LNCAP (cell line): ENCODE results near the gene CCDC149.

Experiments
- TF ChIP-seq, protein P1 (sequence below): fragments of 450-650 bp; IDR thresholded peaks from 2 replicates; pipeline ENCODE4 v1.5.1; 2017; ENCODE audit warnings: mild to moderate bottlenecking

Gene CCDC149

GRCh38 chr4:24781999-24782745 is 130.7 kb downstream of the CCDC149 start:
- TF ChIP-seq, protein P1, sequence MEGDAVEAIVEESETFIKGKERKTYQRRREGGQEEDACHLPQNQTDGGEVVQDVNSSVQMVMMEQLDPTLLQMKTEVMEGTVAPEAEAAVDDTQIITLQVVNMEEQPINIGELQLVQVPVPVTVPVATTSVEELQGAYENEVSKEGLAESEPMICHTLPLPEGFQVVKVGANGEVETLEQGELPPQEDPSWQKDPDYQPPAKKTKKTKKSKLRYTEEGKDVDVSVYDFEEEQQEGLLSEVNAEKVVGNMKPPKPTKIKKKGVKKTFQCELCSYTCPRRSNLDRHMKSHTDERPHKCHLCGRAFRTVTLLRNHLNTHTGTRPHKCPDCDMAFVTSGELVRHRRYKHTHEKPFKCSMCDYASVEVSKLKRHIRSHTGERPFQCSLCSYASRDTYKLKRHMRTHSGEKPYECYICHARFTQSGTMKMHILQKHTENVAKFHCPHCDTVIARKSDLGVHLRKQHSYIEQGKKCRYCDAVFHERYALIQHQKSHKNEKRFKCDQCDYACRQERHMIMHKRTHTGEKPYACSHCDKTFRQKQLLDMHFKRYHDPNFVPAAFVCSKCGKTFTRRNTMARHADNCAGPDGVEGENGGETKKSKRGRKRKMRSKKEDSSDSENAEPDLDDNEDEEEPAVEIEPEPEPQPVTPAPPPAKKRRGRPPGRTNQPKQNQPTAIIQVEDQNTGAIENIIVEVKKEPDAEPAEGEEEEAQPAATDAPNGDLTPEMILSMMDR: no peak

GRCh38 chr4:24780936-24781495 is 131.8 kb downstream of the CCDC149 start:
- TF ChIP-seq, protein P1: no peak

GRCh38 chr4:24778464-24779225 is 134.2 kb downstream of the CCDC149 start:
- TF ChIP-seq, protein P1: no peak

DNA sequence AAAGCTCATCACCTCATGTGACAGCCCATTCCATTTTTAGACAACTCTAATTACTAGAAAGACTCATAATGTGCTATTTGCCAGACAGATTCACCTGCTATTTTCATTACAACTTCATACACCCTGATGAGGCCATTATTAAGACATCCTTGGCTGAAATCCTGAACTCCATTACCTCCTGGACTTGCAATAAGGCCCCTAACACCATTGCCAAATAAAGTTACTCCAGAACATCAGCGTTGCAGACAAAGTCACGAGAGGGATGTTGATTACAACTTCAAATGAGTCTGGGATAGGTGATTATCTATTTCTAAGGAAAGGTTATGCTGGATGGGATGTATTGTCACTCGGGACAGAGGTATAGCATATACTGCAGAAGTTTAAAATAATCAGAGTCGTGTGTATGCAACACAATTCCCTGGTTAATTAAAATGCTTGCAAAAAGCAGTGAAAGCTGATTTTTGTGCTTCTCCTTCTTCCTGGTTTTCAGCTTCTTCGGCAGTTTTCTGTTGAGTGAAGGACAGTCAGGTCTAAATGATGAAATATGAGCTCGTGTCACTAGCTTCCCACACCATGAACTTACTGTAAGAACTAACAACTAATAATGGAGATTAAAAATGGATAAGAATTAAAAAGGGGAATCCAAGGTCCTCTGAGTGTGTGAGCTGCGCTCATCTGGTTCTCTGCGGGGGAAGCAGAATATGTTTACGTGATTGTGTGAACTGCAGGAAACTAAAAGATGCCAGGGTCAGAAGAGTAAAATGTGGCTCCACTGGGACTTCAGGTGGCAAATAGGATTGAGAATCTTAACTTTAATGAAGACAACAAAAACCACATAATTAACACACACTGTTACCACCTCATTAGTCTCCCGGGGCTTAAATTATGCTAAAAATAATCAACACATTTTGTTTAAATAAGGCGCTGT is 135.0 kb downstream of the CCDC149 start:
- TF ChIP-seq, protein P1: no peak

DNA sequence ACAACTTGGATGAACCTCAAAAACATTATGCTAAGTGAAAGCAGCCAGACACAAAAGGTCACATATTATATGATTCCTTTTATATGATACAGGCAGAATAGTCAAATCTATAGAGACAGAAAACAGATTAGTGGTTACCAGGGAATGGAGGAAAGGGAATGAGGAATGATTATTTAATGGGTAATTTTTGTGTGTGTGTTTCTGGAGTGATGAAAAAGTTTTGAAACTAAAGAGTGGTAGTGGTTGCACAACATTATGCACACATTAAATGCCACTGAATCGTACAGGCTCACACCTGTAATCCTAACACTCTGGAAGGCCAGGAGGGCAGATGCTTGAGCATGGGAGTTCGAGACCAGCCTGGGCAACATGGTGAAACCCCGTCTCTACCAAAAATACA is 137.1 kb downstream of the CCDC149 start:
- TF ChIP-seq, protein P1: no peak

DNA sequence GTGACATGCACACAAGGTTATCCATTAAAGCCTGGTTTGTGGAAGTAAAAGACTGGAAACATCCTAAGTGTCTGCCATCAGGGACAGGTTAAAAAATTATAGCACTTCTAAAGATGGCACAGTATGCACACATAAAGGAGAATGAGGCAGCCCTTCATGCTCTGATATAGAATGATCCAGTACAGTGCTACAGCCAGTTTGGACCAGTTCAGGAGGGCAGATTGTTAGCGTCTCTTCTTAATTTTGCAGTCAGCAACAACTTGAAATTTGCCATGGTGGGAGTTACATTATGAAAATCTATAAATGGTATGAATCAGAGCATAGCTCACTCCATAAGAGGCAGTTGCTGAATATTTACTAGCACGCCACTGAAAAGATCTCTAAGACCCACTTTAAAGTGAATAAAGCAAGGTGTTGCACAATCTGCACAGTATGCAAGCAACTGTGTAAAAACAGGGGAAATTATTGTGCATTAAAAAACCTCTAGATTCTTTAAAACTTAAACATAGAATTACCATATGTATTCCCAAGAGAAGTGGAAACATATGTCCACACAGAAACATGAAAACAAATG is 137.7 kb downstream of the CCDC149 start:
- TF ChIP-seq, protein P1: no peak

DNA sequence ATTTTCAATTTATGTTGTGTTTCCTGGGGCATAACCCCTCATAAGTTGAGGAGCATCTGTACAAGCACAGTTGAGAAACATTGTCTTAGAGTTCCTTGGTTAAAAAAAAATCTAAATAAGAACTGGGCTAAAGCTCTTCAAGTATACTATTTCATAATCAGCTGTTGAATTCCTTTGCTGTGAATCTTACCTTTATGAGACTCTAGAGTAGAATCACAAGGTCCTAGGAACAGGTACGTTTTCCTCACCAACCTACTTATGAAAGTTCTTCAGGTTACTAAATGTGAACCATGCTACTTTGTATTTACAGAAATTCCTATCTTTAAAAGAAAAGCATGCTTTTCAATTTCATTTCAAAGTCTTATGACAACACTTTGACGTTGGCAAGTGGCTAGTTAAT is 138.4 kb downstream of the CCDC149 start:
- TF ChIP-seq, protein P1: no peak
